Neural crest cell (in vitro differentiated cells): ENCODE measurements around the gene GMDS. TPM values are rescaled to one million over a fixed set of nuclear protein-coding genes. Genes with fewer than 3 reads are reported as not detected.

Experiments
- DNase-seq: peaks from one replicate; pipeline ENCODE4 v3.0.0; 2021; ENCODE audit warnings: low read depth, mixed read lengths, low spot score
- H3K27ac Mint-ChIP-seq: one replicate; pipeline ENCODE4 v1.8.0; 2021; ENCODE audit warnings: mild to moderate bottlenecking, mixed read lengths; ENCODE audit not compliant: unreplicated experiment
- H3K27me3 Mint-ChIP-seq: 2 replicates; pipeline ENCODE4 v1.8.0; 2021; ENCODE audit warnings: low read depth, mild to moderate bottlenecking, mixed read lengths
- H3K36me3 Mint-ChIP-seq: 2 replicates; pipeline ENCODE4 v1.8.0; 2021; ENCODE audit warnings: low read depth, mild to moderate bottlenecking, mixed read lengths
- H3K4me1 Mint-ChIP-seq: 2 replicates; pipeline ENCODE4 v1.8.0; 2021; ENCODE audit warnings: mixed read lengths
- H3K4me3 Mint-ChIP-seq: one replicate; pipeline ENCODE4 v1.8.0; 2021; ENCODE audit warnings: mild to moderate bottlenecking, mixed read lengths
- H3K9me3 Mint-ChIP-seq: 2 replicates; pipeline ENCODE4 v1.8.0; 2021; ENCODE audit warnings: mixed read lengths
- total RNA-seq: library from RNA; stranded (reverse); gene quantifications from 2 replicates; pipeline ENCODE4 v1.2.1, GENCODE V29; 2021
- TF ChIP-seq, protein P1 (sequence below): fragments of 200-600 bp; sonication (generic); conservative IDR thresholded peaks from 2 replicates; pipeline ENCODE4 v1.5.0; 2021; ENCODE audit warnings: antibody characterized with exemption, mild to moderate bottlenecking

The GMDS gene
- total RNA-seq, 1 donor from 2014 or later, result 16.1 TPM

DNA sequence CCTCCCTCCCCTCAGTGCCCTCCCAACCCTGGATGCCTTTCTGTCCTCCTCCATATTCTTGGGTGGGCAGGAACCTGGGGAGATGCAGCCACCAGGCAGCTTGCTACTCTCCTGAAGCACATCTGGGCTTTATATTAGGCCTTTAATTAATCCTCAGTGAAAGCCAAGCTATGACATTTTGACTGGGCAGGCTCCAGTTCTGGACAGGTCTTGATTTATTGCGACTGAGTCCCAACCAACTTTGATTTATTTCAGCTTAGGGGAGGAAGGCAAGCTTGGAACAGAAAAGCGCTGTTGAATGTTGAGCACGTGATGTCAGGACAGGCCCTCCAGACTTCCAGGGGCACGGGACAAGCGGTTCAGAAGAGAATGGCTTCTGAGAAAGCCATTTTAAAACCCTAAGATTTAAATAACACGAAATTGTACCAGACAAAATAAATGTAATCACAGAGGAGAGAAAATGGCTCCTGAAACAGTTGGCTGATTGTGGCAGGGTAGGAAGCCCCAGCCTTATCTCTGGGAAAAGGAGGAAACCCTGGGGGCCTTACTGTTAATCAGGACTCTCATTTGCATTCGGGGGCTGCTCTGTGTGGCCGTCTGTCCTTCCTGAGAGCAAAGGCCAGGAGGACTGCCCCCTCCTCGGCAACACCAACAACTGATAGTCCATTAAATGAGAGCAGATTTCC, 341.5 kb downstream of the GMDS start:
- no peak for DNase-seq
- Mint-ChIP-seq H3K27ac (peak overlapping the region; percentile 94), H3K4me3 (peak overlapping the region; percentile 4), H3K36me3 (no peaks in the 10 kb centered on the region), H3K9me3 (no peaks in the 10 kb centered on the region), H3K4me1 (peaks cover 31% of the 10 kb centered on the region), H3K27me3 (no peaks in the 10 kb centered on the region)
- TF ChIP-seq, protein P1, sequence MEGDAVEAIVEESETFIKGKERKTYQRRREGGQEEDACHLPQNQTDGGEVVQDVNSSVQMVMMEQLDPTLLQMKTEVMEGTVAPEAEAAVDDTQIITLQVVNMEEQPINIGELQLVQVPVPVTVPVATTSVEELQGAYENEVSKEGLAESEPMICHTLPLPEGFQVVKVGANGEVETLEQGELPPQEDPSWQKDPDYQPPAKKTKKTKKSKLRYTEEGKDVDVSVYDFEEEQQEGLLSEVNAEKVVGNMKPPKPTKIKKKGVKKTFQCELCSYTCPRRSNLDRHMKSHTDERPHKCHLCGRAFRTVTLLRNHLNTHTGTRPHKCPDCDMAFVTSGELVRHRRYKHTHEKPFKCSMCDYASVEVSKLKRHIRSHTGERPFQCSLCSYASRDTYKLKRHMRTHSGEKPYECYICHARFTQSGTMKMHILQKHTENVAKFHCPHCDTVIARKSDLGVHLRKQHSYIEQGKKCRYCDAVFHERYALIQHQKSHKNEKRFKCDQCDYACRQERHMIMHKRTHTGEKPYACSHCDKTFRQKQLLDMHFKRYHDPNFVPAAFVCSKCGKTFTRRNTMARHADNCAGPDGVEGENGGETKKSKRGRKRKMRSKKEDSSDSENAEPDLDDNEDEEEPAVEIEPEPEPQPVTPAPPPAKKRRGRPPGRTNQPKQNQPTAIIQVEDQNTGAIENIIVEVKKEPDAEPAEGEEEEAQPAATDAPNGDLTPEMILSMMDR, result no peak

DNA sequence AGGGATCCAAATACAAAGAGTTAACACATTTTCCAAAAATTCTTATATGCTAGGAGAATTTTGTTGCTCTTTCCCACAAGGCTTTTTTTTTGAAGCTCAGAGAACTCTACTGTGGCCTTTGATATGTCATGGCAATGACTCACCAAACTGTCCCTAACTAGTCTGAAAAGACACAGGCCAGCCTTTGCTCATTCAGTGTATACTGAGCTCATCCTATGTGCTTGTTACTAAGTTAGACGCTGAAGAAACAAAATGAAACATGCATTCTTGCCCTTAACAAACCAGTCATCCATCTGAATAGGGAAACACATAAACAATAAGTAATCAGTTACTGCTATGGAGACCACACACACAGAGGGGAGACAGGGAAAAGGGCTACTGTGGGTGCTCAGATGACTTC, 343.8 kb downstream of the GMDS start:
- Mint-ChIP-seq H3K4me1 (peaks cover 32% of the 10 kb centered on the region), H3K4me3 (no peak overlapping the region), H3K36me3 (no peaks in the 10 kb centered on the region), H3K27ac (no peak overlapping the region), H3K9me3 (no peaks in the 10 kb centered on the region), H3K27me3 (no peaks in the 10 kb centered on the region)
- no peak for DNase-seq
- TF ChIP-seq, protein P1, result no peak

DNA sequence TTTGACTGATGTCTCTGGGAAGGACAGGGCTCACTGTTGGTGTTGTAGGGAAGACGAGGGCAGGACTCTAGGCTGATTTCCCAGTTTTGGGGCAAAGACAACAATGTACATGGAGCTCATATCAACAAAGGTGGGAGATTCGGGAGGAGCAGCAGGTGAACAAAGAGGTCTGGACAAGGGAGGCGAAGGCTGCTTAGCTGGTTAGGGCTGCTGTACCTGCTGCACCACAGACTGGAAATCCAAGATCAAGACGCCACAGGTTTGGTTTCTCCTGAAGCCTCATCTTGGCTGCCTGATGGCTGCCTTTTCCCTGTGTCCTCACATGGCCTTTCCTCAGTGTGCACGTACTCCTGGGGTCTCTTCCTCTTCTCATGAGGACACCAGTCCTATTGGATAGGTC, 348.5 kb downstream of the GMDS start:
- no peaks in the 10 kb centered on the region for H3K27me3 Mint-ChIP-seq
- TF ChIP-seq, protein P1, result no peak
- DNase-seq, result no peak
- no peaks in the 10 kb centered on the region for H3K36me3 Mint-ChIP-seq
- peaks cover 21% of the 10 kb centered on the region for H3K4me1 Mint-ChIP-seq
- peaks cover 2% of the 10 kb centered on the region for H3K9me3 Mint-ChIP-seq
- no peak overlapping the region for H3K4me3 Mint-ChIP-seq
- H3K27ac Mint-ChIP-seq, result no peak overlapping the region

DNA sequence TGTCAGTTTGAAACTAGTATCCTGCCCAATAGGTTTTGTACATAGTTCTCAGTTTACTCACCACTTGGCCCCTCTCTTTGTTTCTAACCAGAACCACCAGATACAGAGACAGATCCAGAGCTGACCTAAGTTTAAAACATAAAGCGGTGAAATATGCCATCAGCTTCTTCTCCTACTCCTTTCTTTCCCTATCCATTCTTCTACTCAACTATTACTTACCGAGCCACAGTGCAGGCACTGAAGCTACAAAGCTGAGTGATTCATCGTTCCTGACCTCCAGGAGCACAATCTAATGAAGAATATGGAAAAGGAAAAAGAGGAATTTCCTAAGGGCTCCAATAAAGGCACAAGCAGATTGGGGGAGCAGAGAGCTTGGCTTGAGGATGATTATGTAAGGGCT, 349.7 kb downstream of the GMDS start:
- peaks cover 15% of the 10 kb centered on the region for H3K4me1 Mint-ChIP-seq
- TF ChIP-seq, protein P1, result no peak
- H3K36me3 Mint-ChIP-seq, result no peaks in the 10 kb centered on the region
- H3K4me3 Mint-ChIP-seq, result no peak overlapping the region
- H3K27ac Mint-ChIP-seq, result no peak overlapping the region
- no peaks in the 10 kb centered on the region for H3K27me3 Mint-ChIP-seq
- DNase-seq, result no peak
- peaks cover 2% of the 10 kb centered on the region for H3K9me3 Mint-ChIP-seq

DNA sequence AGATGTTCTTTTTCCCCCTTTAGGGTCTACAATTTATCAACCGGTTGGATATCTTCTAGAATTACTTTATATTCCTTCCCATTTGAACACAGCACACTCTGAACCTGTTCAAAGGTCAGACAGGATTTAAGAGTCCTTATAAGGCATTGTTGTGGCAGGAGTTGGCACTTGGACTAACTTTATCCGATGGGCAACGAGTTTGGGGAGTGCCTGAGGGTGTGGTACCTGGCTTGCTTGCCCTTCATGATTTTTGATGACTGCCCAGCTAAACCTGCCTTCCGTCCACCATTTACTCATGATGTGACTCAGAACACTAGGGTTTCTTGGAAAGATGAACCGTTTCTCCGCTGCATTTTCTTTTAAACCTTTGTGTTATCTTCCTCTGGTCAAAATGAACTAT, 350.5 kb downstream of the GMDS start:
- peaks cover 2% of the 10 kb centered on the region for H3K9me3 Mint-ChIP-seq
- H3K27me3 Mint-ChIP-seq, result no peaks in the 10 kb centered on the region
- TF ChIP-seq, protein P1, result no peak
- no peak for DNase-seq
- H3K4me3 Mint-ChIP-seq, result no peak overlapping the region
- no peak overlapping the region for H3K27ac Mint-ChIP-seq
- no peaks in the 10 kb centered on the region for H3K36me3 Mint-ChIP-seq
- peaks cover 15% of the 10 kb centered on the region for H3K4me1 Mint-ChIP-seq
